Testis (tissue), 3 donors: Measurements from ENCODE around the gene MKI67. TPM values are rescaled to one million over a fixed set of nuclear protein-coding genes. Genes with fewer than 3 reads are reported as not detected.

Source experiments
- DNase-seq: peaks from one replicate; pipeline ENCODE4 v3.0.0-alpha.2; 2019
- H3K27ac ChIP-seq, 2 donors: fragments of 200-600 bp; sonication (generic); one replicate each; pipeline ENCODE4 v1.5.1; 2019
- H3K27me3 ChIP-seq: fragments of 200-600 bp; sonication (generic); one replicate; pipeline ENCODE4 v1.5.1; 2019
- H3K36me3 ChIP-seq: fragments of 200-600 bp; sonication (generic); one replicate; pipeline ENCODE4 v1.5.1; 2017; ENCODE audit warnings: low read depth; ENCODE audit errors: missing control alignments
- H3K4me1 ChIP-seq: fragments of 200-600 bp; sonication (generic); one replicate; pipeline ENCODE4 v1.5.1; 2019
- H3K4me3 ChIP-seq, 2 donors: fragments of 200-600 bp; sonication (generic); one replicate each; pipeline ENCODE4 v1.5.1; 2017 to 2019
- H3K9me3 ChIP-seq: fragments of 200-600 bp; sonication (generic); one replicate; pipeline ENCODE4 v1.5.1; 2017
- POLR2A ChIP-seq: fragments of 450-650 bp; IDR thresholded peaks from one replicate; pipeline ENCODE4 v1.6.1; 2017; ENCODE audit warnings: antibody characterized with exemption, mild to moderate bottlenecking, moderate library complexity
- WGBS, 2 donors: methylation state at CpG; one replicate each; pipeline ENCODE4 v1.1.5; 2018; 5-methylcytosine and 5-hydroxymethylcytosine counted together
- intact Hi-C: fragments of 100-400 bp; cut with DNase I; formaldehyde crosslinking; loops from one replicate; pipeline ENCODE4 v1.15.1; 2023; ENCODE audit warnings: low total_unique reads
- polyA plus RNA-seq: library from polyadenylated mRNA; stranded (reverse); fragments of 350-450 nt; fragmentation: Illumina TruSeq; extraction: RNeasy Lipid Tissue Mini Kit (QIAGEN cat#74804); gene quantifications from one replicate; pipeline ENCODE4 v1.2.3, GENCODE V29; 2014; ENCODE audit warnings: low read depth, low replicate concordance; ENCODE audit not compliant: insufficient read depth
- total RNA-seq, 2 donors: library from RNA; depleted of rRNA; stranded (reverse); fragments of >200 nt; gene quantifications; one replicate each; pipeline ENCODE4 v1.2.3, GENCODE V29; 2016
- TF ChIP-seq, protein P1 (sequence below), 3 experiments: fragments of 450-650 bp in 2 of 3; fragments of 200-600 bp in 1 of 3; sonication (generic) in 1 of 3; IDR thresholded peaks; one replicate each; pipeline ENCODE4 v1.5.1; 2016 to 2019; ENCODE audit warnings: antibody characterized with exemption in 3 of 3, mild to moderate bottlenecking in 2 of 3, moderate library complexity in 1 of 3

MKI67 gene
- total and polyA plus RNA-seq, 3 donors from 2014 or later, result 4.0 to 7.2 (median 4.5) TPM

DNA sequence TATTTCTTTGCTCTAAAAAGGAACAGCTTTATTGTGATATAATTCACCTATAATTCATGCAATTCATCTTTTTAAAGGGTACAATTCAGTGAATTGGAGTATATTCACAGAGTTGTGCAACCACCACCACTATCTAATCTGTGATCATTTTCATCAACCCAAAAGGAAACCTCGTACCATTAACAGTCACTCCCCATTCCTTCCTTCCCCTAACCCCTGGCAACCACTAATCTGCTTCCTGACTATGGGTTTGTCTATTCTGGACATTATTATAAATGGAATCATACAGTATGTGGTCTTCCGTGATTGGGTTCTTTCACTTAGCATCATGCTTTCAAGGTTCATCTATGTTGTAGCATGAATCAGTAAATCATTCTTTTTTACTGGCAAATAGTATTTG lies 52.3 kb downstream of the MKI67 start:
- TF ChIP-seq, protein P1, sequence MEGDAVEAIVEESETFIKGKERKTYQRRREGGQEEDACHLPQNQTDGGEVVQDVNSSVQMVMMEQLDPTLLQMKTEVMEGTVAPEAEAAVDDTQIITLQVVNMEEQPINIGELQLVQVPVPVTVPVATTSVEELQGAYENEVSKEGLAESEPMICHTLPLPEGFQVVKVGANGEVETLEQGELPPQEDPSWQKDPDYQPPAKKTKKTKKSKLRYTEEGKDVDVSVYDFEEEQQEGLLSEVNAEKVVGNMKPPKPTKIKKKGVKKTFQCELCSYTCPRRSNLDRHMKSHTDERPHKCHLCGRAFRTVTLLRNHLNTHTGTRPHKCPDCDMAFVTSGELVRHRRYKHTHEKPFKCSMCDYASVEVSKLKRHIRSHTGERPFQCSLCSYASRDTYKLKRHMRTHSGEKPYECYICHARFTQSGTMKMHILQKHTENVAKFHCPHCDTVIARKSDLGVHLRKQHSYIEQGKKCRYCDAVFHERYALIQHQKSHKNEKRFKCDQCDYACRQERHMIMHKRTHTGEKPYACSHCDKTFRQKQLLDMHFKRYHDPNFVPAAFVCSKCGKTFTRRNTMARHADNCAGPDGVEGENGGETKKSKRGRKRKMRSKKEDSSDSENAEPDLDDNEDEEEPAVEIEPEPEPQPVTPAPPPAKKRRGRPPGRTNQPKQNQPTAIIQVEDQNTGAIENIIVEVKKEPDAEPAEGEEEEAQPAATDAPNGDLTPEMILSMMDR (IDR thresholded peaks at IDR 0.05), result no peak
- TF ChIP-seq POLR2A, result no peak
- no peak for DNase-seq
- no peaks in the 10 kb centered on the region for H3K9me3 ChIP-seq
- no peak overlapping the region for H3K4me3 ChIP-seq
- H3K36me3 ChIP-seq, result no peaks in the 10 kb centered on the region
- WGBS, 2 donors, result 78 to 86% methylated on average over 2 of the region's 2 CpGs
- H3K4me1 ChIP-seq, result no peaks in the 10 kb centered on the region
- H3K27me3 ChIP-seq, result no peaks in the 10 kb centered on the region
- intact Hi-C loops, result no loop called here
- H3K27ac ChIP-seq, result no peak overlapping the region

DNA sequence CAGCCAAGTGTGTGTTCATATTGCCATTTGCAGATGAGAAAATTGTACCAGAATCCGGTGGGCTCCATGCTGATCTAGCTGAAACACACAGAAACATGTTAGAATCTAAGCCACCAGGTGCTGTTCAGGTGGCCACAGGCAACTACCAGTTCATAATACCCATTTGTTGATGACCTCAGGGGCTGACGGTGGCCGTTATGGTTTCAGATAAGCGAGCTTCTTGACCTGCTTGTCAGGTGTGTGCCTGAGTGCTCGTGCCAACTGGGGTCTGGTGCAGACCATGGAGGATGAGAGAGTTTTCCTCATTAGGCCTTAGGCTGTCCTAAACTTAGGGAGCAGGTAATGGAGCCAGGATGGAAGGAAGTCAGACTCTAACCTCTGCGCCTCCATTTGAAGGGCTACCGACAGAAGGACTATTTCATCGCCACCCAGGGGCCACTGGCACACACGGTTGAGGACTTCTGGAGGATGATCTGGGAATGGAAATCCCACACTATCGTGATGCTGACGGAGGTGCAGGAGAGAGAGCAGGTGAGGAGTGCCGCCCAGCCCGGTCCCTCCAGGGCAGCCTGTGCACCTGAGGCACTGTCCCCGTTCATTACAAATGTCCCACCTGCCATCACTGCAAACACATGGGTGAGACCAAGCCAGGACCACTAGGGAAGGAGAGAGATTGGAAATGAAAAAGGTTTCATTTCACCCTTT lies 53.1 kb downstream of the MKI67 start:
- Histone ChIP-seq H3K4me3 (no peak overlapping the region), H3K9me3 (no peaks in the 10 kb centered on the region), H3K36me3 (no peaks in the 10 kb centered on the region), H3K27ac (no peak overlapping the region), H3K27me3 (no peaks in the 10 kb centered on the region), H3K4me1 (no peaks in the 10 kb centered on the region)
- 92% methylated on average over 9 to 14 of the region's 14 CpGs for WGBS, 2 donors
- DNase-seq, result no peak
- intact Hi-C loops, result no loop called here
- no peak for TF ChIP-seq POLR2A
- TF ChIP-seq, protein P1 (IDR thresholded peaks at IDR 0.05), result no peak

DNA sequence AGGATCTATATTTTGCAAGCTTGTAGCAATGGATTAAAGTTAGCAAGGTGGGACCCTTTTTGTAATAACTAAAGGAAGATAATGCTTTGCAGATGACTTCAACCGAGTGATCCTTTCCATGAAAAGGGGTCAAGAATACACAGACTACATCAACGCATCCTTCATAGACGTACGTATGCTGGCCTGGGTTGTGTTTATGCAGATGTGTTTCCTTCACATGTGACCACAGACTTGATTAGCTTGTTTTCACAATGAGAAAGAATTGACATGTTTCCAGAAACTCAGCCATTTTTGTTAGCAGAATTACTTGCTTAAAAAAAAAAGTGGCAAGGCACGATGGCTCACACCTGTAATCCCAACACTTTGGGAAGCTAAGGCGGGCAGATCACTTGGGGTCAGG lies 54.2 kb downstream of the MKI67 start:
- TF ChIP-seq, protein P1 (IDR thresholded peaks at IDR 0.05), result no peak
- TF ChIP-seq POLR2A, result no peak
- 74 to 86% methylated on average over 6 of the region's 6 CpGs for WGBS, 2 donors
- DNase-seq, result no peak
- H3K4me1 ChIP-seq, result no peaks in the 10 kb centered on the region
- no peaks in the 10 kb centered on the region for H3K9me3 ChIP-seq
- H3K27me3 ChIP-seq, result no peaks in the 10 kb centered on the region
- no peak overlapping the region for H3K4me3 ChIP-seq
- H3K36me3 ChIP-seq, result no peaks in the 10 kb centered on the region
- intact Hi-C loops, result no loop called here
- H3K27ac ChIP-seq, result no peak overlapping the region

DNA sequence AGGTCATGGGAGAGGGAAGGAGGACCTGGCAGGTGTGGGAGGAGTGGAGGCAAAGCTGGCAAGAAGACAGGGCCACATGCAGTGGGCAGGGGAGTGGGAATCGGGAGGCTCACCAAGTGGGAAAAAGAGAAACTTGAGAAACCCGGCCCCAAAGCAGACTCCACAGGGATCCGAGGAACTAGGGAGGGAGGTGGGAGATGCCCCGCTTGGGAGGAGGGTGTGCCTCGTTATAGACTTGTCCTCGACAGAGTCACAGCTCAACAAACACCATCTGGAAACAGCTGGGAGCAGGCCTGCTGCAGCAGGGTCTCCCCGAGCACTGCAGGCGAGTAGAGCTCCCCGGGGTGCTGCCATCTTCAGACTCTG lies 54.8 kb downstream of the MKI67 start:
- intact Hi-C loops, result no loop called here
- 64 to 79% methylated on average over 7 to 9 of the region's 9 CpGs for WGBS, 2 donors

More for the DNA sequence above, 54.8 kb downstream of the MKI67 start:
- no peak overlapping the region for H3K4me3 ChIP-seq
- H3K4me1 ChIP-seq, result no peaks in the 10 kb centered on the region
- TF ChIP-seq, protein P1 (IDR thresholded peaks at IDR 0.05), result no peak
- TF ChIP-seq POLR2A, result no peak
- no peaks in the 10 kb centered on the region for H3K9me3 ChIP-seq
- H3K27me3 ChIP-seq, result no peaks in the 10 kb centered on the region
- no peak for DNase-seq
- no peak overlapping the region for H3K27ac ChIP-seq
- no peaks in the 10 kb centered on the region for H3K36me3 ChIP-seq
